Activated CD4-positive, CD25-positive, alpha-beta regulatory T cell (primary cell): ENCODE data around the gene CCR6.

Experiments
- DNase-seq, 4 experiments: peaks; one replicate each; lab custom pipeline; 2025; lab: John Stamatoyannopoulos, UW

CCR6 gene

DNA sequence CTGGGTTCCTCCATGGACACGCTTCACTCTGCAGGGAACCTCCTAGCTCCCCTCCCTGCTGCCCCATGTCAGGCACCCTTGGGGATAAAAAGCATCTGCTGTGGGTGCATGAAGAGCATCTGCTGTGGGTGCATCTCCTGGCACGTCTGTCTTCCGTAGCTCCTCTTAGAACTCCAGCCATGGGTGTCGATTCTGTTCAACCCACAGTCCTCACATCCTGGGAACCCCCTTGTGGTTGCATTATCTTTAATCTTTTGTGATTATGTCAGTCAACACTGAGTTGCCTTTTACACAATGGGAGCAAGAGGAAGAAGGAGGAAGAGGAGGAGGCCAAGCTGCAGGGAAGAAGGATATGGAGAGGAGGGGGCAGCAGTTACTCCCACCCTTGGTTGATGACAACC, 24.1 kb upstream of the CCR6 start:
- no peak for DNase-seq

DNA sequence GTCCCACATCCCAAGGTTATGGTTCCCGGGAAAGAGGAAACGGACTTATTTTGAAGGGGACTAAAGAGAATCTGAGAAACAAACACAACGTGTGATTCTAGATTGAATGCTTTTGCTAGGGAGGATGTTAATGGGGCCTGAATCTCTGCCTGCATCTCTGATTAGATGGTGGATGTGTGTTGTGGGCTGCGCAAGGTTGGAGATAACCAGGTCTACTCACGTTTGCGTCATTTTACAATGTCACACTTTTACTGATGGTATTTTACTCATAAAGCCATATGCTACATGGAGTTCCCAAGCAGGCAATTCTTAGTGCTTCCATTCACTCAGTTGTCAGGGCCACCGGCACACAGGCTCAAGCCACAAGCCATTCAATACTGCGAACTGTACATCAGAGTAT, 23.2 kb upstream of the CCR6 start:
- DNase-seq, result no peak

DNA sequence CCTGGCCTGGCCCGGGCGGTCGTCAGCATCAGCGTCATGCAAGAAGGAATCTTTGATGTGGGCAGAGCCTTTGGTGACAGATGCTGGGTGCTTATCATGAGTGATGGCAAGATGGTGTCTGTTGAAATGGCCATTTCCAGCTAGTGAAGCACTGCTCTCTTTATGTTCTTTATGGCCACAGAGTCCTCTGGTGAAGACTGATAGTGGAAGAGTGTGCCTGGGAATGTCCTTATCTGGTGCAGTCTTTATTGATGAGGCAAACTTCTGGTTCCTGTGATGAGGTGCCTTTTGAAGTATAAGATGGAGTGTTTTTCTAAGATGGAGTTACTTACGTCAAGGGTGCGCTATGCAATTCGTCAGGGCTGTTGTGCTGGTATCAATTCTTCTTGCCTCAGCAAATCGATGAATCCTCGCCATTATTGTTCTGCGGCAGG, 22.6 kb upstream of the CCR6 start:
- no peak for DNase-seq

DNA sequence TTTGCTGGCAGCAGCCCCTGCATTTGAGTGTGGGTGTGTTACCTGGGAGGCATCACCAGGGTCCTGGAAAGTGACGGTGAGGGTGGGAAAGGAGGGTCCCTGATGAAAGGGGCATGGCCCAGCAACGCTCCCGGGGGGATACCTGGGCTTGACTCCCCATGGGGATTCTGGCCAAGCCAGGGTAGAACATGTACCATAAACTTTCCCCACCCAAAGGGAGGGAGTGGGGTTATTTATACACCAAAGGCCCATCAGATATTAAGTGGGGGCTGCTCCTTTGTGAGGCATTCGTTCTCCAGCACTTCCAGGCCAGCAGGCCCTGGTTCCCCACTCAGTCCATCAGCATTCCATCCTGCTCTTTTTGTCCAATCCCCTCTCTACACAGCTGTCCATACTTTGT, 20.6 kb upstream of the CCR6 start:
- no peak for DNase-seq

DNA sequence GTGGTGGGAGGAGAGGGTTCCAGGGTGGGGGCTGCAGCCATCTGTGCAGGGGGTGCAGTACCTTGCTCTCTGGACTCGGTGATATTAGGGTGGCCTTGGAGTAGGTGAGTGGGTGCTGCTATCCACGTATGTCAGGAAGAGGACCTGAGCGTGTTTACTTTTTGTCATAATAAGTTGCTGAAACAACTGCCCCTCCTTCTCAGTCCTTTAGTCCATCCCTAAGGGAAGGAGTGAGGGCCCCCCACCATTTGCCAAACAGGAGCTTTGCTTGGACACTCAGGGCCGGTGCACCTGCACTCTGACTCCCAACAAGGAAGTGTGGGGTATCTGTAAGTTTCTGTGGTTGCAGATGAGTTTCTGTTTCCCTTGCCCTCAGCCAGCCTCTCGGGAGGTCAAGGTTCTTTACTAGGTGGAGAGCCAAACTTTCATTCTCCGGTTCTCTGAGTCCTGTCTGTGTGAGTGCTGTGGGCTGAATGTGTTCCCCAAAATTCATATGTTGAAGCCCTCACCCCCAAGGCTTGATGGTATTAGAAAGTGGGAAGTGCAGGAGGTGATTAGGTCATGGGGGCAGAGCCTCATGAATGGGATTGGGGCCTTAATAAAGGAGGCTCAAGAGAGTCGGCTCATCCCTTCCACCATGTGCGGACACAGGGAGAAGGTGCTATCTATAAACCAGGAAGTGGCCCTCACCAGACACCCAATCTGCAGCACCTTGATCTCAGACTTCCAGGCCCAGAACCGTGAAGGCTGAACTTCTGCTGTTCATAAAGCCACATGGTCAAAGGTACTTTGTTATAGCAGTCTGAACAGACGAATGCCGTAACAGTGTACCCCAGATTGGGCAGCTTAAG, 19.6 kb upstream of the CCR6 start:
- no peak for DNase-seq

DNA sequence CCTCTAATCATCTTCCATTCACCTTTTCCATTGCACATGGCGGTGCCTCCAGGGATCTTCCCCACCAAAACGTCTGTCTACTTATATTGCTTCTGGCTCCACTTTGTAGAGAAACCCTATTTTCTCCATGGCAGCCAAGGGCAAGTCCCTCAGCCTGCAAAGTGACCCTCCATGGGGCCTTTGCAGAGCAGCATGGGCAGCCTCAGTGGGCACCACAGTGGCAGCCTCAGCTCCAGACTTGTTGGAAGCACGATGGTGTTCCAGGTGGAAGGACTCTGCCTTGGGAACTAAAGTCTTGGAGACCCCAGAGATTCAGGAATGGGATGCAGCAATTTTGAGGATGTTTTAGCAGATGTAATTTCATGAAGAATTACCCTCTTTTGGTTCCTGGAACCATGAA, 18.5 kb upstream of the CCR6 start:
- DNase-seq, result no peak

DNA sequence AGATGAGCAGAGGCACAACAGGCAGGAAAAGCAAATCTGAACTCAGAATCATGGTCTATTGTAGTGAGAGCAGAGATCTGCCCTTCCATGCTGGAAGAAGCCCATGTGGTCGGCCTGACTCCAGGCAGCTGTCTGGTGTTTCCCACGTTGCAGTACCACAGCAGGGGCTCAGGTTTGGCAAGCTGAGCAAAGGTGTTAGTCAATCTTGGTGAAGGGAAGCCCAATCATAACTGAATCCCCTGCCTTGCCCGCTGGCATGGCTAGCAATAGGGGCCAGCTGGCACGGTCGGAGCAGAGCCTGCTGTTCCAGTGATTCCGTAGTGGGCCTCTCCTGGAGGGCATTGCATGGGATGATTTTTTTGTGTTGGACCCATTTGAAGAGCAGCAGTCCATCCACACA, 17.8 kb upstream of the CCR6 start:
- no peak for DNase-seq

DNA sequence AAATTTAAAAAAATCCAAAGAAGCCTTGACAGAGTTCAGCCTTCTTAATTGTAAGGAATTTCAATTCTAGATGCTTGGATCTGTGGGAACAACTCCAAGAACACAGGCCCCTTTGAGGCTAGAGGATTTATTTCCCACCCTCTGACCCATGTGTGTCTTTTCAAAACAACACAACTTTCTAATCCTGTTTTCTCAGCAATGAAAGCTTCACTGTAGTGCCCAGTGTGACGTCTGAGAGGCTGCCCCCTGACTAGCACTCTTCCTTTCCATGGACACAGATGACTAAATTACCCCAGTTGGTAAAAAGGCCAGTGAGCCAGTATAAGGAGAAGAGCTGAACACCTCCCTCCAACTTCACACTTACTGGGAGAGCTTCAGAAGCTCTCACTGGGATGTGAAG, 16.5 kb upstream of the CCR6 start:
- no peak for DNase-seq

DNA sequence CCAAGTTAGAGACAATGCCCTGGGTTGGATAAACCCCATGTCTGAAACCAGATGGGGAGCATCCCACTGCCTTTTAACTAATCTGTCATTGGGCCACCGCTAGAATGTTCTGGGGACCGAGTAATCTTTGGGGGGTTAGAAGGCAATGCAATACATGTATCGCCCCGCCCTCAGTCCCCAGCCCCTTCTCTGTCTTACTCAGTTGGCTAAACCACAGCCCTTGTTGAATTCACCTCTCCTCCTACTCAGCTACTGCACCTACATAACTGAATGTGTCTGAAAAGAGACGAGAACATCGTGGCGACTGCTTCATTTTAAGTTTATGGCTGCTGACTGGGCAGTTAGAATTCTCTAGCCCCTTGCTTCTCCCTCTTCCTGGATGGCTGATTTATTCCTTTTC, 15.1 kb upstream of the CCR6 start:
- DNase-seq, result no peak

DNA sequence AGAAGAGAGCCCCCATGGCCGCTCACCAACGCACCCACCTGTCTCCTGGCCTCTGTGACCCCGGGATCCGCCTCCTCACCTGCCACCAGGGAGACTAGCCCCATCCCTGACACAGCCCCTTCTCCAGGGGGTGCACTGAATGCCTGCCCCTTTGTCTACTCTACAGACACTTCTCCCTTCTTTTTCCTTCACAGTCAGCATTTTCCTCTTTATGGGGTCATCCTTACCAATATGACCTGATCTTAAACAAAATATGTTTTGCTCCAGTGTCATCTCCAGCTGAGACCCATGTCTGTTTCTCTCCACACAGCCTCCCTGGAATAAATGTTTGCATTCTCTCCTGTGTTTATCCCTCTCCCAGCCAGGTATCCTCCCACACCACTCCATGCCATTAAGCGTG, 14.6 kb upstream of the CCR6 start:
- DNase-seq, result no peak

DNA sequence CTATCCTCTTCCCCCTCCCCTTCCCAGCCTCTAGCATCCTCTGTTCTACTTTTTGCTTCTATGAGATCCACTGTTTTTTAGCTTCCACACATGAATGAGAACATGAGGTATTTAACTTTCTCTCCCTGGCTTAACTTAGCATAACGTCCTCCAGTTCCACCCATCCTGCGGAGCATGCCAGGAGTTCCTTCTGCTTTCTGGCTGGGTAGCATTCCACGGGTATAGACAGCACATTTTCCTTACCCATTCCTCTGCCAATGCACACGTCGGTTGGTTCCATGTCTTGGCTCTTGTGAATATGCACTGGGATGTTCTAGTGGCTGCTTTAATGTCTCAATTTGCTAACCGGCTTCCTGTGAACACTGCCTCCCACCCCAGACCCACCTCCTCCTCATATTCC, 13.2 kb upstream of the CCR6 start:
- no peak for DNase-seq

DNA sequence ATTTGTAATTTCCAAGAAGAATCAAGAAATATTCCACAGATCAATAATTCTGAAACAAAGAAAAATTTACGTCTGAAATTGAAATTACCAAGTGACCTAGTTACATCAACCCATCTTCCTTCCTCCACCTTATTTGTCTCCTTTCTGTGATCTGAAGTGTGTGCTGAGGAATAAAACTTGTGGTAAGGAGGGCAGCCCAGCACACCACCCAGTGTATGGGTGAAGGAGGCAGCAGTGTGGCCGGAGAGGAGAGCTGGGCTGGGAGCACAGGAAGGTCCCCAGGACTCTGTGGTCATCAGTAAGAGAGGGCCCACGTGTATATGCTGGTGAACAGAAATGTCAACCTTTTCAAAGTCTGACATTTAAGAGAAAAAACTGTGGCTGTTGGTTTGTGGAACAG, 11.3 kb upstream of the CCR6 start:
- DNase-seq, result no peak

DNA sequence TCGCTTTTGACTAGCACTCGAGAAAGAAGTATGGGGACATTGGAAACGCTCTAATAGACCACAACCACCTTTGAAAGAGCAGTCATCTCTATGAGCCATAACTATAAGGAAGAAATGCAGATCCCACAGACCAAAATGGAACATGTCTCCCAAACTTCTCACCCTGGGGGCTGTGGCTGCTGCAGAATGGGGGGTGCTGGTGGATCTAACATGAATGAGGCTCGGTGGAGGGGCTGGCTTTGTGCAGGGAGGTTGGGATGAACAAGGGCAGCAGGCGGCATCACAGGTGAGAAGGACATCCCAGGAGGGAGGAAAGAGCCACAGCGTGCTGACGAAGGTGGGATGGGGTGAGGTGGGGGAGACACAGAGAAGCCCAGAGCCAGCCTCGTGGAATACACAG, 10.5 kb upstream of the CCR6 start:
- DNase-seq, result no peak

DNA sequence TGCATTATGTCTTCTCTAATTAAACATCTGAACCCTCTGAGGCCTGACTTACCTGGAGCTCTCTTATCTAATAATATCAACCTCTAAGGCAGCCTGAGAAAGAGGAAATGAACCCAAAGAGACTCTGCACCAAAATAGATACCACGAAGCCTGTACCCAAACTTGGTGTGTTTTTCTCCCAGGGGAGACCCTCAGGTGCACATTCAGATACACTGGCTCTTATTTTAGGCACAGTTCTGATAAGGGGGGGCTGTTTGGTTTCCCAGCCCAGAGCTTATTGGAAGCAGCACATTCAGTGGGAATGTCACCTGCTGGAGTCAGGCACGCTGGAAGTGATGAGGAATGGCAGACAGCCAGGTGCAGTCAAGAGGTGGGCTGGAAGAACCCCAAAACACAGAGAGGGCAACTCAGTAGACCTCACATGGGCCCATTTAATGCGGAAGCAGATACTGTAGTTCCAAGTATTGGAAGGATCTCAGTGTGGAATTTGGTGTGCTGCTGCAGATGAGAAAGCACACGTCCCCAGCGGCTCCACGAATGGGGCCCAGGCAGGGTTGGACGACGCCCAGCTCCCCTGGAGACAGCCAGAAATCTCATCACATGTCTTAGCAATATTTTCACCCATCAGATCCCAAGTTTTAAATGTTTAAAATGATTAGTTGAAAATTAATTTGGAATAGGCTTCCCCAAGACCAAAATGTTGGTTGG, 9.7 kb upstream of the CCR6 start:
- DNase-seq, result no peak

DNA sequence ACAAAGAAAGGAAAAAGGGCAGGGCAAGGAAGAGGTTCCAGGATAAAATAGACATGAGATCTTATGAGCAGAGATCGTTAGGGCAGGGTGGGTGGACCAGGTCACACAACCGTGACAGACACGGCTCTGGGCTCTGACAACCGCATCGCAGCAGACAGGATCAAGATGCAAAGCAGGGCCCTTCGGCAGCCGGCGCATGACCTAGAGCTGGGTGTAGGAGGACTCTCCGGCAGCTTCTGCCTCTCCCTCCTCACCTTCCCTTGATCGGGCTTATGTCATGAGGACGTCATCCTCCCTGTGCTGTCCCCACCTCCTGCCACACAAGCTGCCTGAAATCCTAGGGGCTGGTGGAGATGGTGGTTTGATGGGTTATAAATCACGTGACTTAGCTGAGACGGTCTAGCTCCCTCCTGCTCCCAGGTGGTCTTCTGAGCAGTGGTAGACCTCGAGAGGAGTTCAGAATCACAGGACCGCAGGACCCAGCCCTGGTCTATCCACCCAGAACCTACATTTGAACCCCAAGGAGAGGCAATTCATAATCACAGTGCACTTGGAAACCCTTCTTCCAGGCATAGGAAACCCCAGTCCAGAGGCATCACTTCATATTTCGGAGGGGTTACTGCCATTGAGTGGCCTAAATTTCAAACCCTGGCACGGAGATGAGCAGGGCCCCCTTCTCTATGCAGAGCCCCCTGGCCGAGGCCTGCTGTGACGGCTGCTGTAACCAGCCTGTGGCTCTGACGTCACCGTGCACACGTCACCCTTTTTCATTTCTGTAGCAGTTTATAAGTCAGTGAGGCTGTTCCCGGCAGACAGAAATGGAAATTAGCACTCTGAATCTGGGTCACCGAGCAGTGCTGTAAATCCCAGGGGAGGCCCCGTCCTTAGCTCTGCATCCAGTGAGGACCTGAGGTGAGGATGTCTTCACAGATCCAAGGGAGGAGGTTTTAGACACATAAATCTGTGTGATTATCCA, 8.7 kb upstream of the CCR6 start:
- peak in 3 of 4 experiments; percentile 12 to 30 (median 20) for DNase-seq

DNA sequence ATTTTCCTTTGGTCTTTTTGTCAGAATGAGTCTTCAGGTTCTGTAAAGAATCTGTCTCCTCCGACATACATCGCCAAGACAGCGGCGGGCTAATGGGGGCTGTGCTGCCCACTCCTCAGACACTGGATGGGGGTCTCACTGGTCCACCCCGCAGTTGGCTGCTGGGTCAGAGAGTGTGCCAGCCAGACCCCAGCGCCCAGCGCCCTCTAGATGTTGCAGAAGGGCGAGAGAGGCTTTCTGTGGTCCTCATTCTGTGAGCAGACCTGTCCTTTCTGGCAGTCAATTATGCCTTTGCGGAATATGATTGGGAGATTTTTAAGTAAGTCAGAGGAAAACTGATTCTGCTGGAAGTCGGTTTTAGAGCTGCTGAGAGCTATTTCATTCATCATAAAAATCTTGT, 7.8 kb upstream of the CCR6 start:
- DNase-seq, result no peak

DNA sequence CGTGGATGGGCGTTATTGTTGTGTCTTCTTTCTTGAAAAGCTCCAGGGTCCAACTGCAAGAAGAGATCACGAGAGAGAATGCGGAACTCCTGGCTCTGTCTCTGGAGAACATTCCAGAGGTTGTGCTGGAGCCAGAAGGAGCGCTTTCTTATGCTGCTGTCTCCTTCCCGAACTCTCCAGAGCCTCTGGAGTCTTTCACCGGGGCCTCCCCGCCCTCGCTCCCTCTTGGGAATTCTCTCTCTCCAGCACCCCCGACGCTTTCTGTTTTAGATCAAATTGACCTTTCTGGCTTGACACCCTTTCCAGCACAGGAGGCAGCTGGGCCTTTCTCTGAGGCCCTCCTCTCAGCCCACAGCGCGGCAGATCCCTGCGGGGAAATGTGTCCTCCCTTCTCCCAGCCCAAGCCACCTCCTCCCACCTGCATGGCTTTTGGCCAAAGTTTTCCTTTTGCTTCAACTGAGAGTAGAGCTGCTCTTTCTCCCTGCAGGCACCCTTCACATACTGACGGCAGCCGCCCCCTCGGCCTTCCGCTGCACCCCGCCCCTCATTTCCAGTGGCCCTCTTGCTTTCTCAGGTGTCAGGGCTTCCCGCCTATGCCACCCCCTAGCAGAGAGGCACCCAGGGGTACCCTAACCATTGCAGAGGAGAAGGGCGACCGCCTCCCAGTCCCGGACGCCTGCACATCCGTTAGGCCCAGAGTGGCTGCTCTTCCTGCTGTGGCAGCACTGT, 6.6 kb upstream of the CCR6 start:
- DNase-seq, result no peak

DNA sequence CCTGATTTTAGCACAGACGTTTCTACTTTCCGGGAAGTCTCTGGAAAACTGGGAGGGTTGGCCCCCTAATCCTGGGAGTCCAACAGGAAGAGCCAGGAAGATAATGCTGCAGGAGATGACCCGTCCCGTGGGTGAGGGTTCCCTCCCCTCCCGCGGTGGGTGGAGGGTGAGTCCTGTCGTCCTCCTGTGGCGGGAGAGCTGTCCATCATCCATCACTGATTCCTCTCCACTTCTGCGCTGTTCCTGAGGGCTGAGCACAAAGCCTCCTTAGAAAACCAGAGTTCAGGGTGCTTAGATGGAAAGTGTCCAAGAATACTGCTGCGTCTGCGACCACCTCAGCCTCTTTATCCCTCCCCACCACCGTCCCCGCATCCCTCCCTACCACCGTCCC, 6.1 kb upstream of the CCR6 start:
- no peak for DNase-seq

DNA sequence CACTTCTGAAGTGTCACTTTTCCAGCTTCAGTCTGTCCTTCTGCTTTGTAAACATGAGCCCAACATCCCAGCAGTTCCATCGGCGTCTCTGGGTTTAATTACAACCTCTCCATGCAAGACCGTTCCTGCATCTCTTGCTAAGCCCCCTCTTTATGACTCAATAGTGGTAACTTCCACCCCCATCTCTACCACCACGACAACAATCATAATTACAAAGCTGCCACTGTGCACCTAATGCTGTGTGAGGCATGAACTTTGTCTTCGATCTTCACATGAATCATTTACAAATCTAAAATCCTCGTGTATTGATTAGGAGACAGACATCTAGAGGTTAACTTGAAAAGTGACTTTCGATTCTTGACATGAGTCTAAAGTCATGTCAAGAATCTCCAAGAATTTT, 4.9 kb upstream of the CCR6 start:
- DNase-seq, result no peak

DNA sequence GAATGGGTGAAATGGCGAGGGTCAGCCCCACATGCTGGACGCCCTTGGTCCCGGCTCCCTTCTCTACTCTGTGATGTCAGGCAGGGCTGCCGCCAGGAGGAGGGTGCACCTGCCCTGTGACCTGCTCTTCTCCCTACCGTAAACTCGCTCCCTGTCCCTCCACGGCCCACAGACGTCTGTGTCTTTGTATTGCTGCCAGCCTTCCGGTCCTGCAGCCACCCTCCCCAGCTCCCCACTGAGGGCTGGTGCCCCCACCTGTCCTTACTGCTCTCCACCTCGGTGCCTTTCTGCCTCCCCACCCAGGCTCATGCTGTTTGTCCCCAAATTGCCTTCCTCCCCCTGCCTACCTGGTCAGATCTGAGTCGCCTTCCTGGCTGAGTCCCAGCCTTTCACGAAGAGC, 4.1 kb upstream of the CCR6 start:
- no peak for DNase-seq

DNA sequence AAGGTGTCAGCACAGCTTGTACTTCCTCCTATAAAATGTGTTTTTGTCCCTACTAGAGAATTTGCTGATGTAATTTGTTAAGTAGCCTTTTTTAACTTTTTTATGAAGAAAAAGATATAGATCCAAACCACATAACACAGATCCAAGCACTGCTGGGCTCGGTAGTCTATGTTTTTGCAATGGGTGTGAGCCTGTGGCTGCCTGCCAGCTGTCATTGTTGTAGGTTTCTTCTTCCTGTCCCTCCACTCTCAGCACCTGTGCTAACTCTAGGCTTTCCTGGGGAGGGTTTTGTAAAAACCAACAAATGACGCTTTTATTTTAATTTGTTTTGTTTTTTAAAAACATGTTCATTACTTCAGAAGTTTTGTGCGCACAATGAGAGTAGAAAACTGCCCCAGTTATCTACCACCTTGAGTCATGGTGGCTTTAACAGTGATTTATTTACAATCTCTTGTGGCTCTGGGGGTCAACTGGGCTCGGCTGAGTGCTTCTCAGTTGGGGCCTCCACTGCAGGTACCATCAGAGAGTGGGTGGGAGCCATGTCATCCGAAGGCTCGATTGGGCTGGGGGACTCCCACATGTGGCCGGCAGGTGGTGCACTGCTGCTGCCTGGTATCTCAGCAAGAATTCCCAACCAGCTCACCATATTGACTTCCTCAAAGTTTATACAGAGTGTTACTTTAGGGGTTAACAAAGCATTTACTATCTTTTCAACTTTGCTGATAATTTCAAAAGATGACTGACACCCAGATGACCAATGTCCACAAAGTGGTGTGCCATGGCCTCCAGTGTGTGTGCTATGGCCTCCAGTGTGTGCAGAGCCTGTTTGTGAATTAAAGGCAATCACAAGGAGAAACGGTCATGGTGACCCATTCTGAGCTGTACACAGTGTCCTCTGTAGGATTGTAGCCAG, 3.0 kb upstream of the CCR6 start:
- peak in 2 of 4 experiments; percentile 32 to 36 for DNase-seq
